GM21360 (cell line): ENCODE data around the gene TMEM218.
"Not testable (repeated sequence)": the region's sequence is repeated elsewhere in the genome, so short reads cannot be mapped to it uniquely, and the experiment has no call there.

Experiments
- ATAC-seq: cut with Tn5 transposase; IDR thresholded peaks from one replicate; pipeline ENCODE4 v1.9.1; 2021; ENCODE audit warnings: mild to moderate bottlenecking, moderate library complexity; ENCODE audit not compliant: unreplicated experiment

Gene TMEM218

GRCh38 chr11:125090816-125091215 is 20.6 kb downstream of the TMEM218 start:
- ATAC-seq, result no peak

GRCh38 chr11:125090151-125090550 is 21.3 kb downstream of the TMEM218 start:
- not testable (repeated sequence) for ATAC-seq

GRCh38 chr11:125089481-125089880 is 21.9 kb downstream of the TMEM218 start:
- not testable (repeated sequence) for ATAC-seq

- no peak for ATAC-seq
These were observed 22.6 kb downstream of the TMEM218 start for GRCh38 chr11:125088576-125089455.

- no peak for ATAC-seq
These were observed 23.3 kb downstream of the TMEM218 start for GRCh38 chr11:125088123-125088522.

- ATAC-seq, result no peak
These were observed 24.7 kb downstream of the TMEM218 start for GRCh38 chr11:125086633-125087296.

- ATAC-seq, result no peak
These were observed 25.9 kb downstream of the TMEM218 start for GRCh38 chr11:125085301-125086081.

GRCh38 chr11:125084761-125085231 is 26.6 kb downstream of the TMEM218 start:
- no peak for ATAC-seq

- no peak for ATAC-seq
These were observed 27.4 kb downstream of the TMEM218 start for GRCh38 chr11:125084057-125084416.

GRCh38 chr11:125083312-125084056 is 27.9 kb downstream of the TMEM218 start:
- no peak for ATAC-seq

- ATAC-seq, result no peak
These were observed 28.7 kb downstream of the TMEM218 start for GRCh38 chr11:125082611-125083311.

GRCh38 chr11:125082040-125082439 is 29.4 kb downstream of the TMEM218 start:
- ATAC-seq, result no peak

GRCh38 chr11:125081098-125081798 is 30.2 kb downstream of the TMEM218 start:
- no peak for ATAC-seq

GRCh38 chr11:125080531-125080911 is 30.9 kb downstream of the TMEM218 start:
- ATAC-seq, result no peak

GRCh38 chr11:125079878-125080530 is 31.4 kb downstream of the TMEM218 start:
- ATAC-seq, result no peak

GRCh38 chr11:125079151-125079877 is 32.1 kb downstream of the TMEM218 start:
- no peak for ATAC-seq

- no peak for ATAC-seq
These were observed 32.8 kb downstream of the TMEM218 start for GRCh38 chr11:125078516-125079140.

GRCh38 chr11:125078016-125078415 is 33.4 kb downstream of the TMEM218 start:
- no peak for ATAC-seq
